ENCODE measurements around the gene ATXN3L.

DNA sequence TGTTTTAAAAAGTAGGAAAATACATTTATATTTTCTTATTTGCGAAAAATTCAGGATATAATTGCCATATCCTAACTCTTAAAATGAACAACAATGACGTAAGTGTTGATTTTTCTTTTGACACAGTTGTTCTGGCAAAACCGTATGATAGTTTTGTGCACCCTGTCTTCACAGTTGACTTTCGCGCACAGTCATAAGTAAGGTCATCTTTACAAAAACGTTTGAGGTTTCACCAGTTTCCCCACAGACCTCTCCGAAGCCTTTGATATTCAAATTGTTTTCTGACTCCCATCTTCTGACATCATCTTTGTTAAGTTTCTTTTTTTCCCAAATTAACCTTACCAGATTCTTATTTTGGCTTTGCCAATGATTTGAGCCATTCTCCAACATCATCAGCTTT is 48.1 kb upstream of the ATXN3L start:
- TF ChIP-seq, protein P1, sequence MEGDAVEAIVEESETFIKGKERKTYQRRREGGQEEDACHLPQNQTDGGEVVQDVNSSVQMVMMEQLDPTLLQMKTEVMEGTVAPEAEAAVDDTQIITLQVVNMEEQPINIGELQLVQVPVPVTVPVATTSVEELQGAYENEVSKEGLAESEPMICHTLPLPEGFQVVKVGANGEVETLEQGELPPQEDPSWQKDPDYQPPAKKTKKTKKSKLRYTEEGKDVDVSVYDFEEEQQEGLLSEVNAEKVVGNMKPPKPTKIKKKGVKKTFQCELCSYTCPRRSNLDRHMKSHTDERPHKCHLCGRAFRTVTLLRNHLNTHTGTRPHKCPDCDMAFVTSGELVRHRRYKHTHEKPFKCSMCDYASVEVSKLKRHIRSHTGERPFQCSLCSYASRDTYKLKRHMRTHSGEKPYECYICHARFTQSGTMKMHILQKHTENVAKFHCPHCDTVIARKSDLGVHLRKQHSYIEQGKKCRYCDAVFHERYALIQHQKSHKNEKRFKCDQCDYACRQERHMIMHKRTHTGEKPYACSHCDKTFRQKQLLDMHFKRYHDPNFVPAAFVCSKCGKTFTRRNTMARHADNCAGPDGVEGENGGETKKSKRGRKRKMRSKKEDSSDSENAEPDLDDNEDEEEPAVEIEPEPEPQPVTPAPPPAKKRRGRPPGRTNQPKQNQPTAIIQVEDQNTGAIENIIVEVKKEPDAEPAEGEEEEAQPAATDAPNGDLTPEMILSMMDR (tag by site-specific recombination; IDR thresholded peaks at IDR 0.05): no peak
- TF ChIP-seq, protein P2, sequence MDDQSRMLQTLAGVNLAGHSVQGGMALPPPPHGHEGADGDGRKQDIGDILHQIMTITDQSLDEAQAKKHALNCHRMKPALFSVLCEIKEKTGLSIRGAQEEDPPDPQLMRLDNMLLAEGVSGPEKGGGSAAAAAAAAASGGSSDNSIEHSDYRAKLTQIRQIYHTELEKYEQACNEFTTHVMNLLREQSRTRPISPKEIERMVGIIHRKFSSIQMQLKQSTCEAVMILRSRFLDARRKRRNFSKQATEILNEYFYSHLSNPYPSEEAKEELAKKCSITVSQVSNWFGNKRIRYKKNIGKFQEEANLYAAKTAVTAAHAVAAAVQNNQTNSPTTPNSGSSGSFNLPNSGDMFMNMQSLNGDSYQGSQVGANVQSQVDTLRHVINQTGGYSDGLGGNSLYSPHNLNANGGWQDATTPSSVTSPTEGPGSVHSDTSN (CRISPR knock-in tag; IDR thresholded peaks at IDR 0.05): no peak
- TF ChIP-seq ZNF221 (tag by site-specific recombination; IDR thresholded peaks at IDR 0.05; ENCODE audit: borderline replicate concordance) (no peak), HOXA7 (CRISPR knock-in tag; IDR thresholded peaks at IDR 0.05; ENCODE audit: borderline replicate concordance) (no peak), ZNF274 (IDR thresholded peaks at IDR 0.05; ENCODE audit: low read length) (no peak), ZNF274 (tag by site-specific recombination; IDR thresholded peaks at IDR 0.05; ENCODE audit: borderline replicate concordance) (no peak), ZNF23 (tag by site-specific recombination; IDR thresholded peaks at IDR 0.05; ENCODE audit: borderline replicate concordance) (no peak), ZNF404 (tag by site-specific recombination; IDR thresholded peaks at IDR 0.05) (no peak), ZNF394 (tag by site-specific recombination; IDR thresholded peaks at IDR 0.05; ENCODE audit: borderline replicate concordance) (no peak), ZNF354C (tag by site-specific recombination; IDR thresholded peaks at IDR 0.05; ENCODE audit: borderline replicate concordance, low read depth) (no peak)
- TF ChIP-seq, protein P3, sequence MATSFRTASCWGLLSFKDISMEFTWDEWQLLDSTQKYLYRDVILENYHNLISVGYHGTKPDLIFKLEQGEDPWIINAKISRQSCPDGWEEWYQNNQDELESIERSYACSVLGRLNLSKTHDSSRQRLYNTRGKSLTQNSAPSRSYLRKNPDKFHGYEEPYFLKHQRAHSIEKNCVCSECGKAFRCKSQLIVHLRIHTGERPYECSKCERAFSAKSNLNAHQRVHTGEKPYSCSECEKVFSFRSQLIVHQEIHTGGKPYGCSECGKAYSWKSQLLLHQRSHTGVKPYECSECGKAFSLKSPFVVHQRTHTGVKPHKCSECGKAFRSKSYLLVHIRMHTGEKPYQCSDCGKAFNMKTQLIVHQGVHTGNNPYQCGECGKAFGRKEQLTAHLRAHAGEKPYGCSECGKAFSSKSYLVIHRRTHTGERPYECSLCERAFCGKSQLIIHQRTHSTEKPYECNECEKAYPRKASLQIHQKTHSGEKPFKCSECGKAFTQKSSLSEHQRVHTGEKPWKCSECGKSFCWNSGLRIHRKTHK (tag by site-specific recombination; IDR thresholded peaks at IDR 0.05): no peak

All from HEK293 (cell line).